ENCODE measurements around the gene SCARF2.
"Not testable (repeated sequence)": the region's sequence is repeated elsewhere in the genome, so short reads cannot be mapped to it uniquely, and the experiment has no call there.

The SCARF2 gene

GRCh38 chr22:20392983-20393704 lies 44.5 kb downstream of the SCARF2 start:
- DNase-seq (ENCODE audit: low read depth): no peak

DNA sequence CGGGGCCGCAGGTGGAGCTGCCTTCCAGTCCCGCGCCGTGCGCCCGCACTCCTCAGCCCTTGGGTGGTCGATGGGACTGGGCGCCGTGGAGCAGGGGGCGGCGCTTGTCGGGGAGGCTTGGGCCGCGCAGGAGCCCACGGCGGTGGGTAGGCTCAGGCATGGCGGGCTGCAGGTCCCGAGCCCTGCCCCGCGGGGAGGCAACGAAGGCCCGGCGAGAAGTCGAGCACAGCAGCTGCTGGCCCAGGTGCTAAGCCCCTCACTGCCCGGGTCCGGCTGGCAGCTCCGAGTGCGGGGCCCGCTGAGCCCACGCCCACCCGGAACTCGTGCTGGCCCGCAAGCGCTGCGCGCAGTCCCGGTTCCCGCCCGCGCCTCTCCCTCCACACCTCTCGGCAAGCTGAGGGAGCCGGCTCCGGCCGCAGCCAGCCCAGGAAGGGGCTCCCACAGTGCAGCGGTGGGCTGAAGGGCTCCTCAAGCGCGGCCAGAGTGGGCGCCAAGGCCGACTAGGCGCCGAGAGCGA lies 45.2 kb downstream of the SCARF2 start:
- DNase-seq (ENCODE audit: low read depth): not testable (repeated sequence)

DNA sequence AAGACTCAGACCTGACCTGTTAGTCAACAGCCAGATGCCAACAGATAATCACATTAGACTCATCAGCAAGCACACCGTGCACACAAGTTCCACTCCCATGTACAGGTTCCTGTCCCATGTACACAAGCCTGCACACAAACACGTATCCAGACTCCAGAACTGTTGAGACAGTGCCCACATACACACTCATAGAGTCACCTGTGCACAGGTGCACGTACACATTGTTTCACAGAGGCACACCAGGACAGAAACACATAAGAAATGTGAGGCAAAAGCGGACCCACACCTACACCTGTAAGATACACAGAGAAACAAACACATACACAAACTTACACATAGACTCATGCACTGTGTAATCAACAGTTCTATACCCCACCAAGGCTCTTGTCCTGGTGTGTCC lies 46.4 kb downstream of the SCARF2 start:
- DNase-seq (ENCODE audit: low read depth): no peak

- no peak for DNase-seq (ENCODE audit: low read depth)
Observed at GRCh38 chr22:20390394-20390907, 47.2 kb downstream of the SCARF2 start.

GRCh38 chr22:20389288-20389687 lies 48.3 kb downstream of the SCARF2 start:
- DNase-seq (ENCODE audit: low read depth): no peak

- no peak for DNase-seq (ENCODE audit: low read depth)
Observed at GRCh38 chr22:20388200-20388599, 49.4 kb downstream of the SCARF2 start.

- DNase-seq (ENCODE audit: low read depth): no peak
Observed at GRCh38 chr22:20386972-20387371, 50.7 kb downstream of the SCARF2 start.

DNA sequence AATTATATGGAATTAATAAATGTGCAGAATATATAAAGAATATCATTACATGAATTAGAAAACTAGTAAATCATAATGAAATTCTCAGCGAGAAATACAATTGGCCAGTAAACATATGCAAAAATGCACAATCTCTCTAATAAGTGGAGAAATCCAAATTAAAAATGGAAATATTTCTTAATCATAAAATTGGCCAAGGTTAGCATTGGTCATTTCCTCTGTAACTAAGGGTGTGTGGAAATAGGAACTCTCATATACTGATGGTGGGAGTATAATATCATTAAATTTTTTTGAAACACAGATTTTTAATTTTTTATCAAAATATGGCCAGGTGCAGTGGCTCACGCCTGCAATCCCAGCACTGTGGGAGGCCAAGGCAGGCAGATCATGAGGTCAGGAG lies 51.3 kb downstream of the SCARF2 start:
- no peak for DNase-seq (ENCODE audit: low read depth)

DNA sequence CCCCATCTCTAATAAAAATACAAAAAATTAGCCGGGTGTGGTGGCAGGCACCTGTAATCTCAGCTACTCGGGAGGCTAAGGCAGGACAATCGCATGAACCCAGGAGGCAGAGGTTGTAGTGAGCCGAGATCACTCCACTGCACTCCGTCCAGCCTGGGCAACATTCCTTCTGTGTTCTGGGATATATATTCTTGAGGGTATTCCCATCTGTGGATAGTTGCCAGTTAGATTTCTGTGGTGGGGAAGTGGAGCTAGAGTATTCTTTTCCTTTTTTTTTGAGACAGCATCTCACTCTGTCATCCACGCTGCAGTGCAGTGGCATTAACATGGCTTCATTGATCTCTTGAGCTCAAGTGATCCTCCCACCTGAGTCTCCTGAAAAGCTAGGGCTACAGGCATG lies 52.8 kb downstream of the SCARF2 start:
- no peak for DNase-seq (ENCODE audit: low read depth)

GRCh38 chr22:20384171-20384570 lies 53.5 kb downstream of the SCARF2 start:
- no peak for DNase-seq (ENCODE audit: low read depth)

DNA sequence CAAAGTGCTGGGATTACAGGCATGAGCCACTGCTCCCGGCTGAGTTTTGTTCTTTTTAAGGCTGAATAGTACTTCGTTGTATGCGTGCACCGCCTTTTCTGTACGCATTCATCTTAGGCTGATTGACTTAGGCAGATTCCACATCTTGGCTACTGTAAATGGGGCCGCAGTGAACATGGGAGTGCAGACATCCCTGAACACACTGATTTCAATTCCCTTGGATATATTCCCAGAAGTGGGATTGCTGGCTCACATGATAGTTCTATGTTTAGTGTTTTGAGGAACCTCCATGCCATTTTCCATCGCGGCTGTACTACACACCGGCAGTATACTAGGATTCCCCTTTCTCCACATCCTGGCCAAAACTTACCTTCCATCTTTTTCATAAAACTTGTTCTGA lies 54.1 kb downstream of the SCARF2 start:
- DNase-seq (ENCODE audit: low read depth): no peak

DNA sequence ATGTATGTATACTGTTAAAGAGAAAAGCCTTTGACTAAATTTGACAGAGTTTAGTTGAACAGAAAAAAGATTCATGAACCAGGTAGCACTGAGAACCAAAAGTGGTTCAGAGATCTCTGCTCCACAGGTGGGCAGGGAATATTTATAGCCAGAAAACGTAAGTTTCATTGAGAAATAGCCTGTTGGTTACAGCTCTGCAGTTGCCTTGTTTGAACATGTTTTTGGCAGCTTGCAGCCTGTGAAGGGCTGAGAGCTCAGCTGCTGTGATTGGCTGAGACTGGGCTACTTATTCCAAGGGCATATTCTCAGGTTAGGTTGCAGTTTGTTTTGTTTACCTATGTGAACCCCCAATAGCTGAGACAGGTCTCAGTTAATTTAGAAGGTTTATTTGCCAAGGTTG lies 57.1 kb downstream of the SCARF2 start:
- no peak for DNase-seq (ENCODE audit: low read depth)

DNA sequence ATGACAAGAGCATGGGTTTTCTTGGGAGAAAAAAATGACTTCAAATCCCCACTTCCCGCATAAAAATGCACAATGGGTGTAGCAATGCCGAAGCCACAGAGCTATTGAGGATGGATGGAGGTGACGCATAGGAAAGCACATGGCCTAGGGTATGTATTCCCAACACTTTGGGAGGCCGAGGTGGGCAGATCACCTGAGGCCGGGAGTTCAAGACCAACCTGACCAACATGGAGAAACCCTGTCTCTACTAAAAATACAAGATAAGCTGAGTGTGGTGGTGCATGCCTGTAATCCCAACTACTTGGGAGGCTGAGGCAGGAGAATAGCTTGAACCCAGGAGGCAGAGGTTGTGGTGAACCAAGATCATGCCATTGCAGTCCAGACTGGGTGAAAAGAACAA lies 58.9 kb downstream of the SCARF2 start:
- DNase-seq (ENCODE audit: low read depth): not testable (repeated sequence)

- DNase-seq (ENCODE audit: low read depth): no peak
Observed at GRCh38 chr22:20378110-20378509, 59.5 kb downstream of the SCARF2 start.

- DNase-seq (ENCODE audit: low read depth): not testable (repeated sequence)
Observed at GRCh38 chr22:20376983-20377382, 60.6 kb downstream of the SCARF2 start.

DNA sequence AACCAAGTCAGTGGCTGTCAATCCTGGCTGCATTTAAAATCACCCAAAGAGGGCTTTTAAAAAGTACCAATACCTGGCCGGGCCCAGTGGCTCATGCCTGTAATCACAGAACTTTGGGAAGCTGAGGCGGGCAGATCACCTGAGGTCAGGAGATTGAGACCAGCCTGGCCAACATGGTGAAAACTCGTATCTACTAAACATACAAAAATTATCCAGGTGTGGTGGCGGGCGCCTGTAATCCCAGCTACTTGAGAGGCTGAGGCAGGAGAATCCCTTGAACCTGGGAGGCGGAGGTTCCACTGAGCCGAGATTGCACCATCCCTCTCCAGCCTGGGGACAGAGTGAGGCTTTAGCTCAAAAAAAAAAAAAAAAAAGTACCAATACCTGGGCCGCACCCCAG lies 61.3 kb downstream of the SCARF2 start:
- DNase-seq (ENCODE audit: low read depth): not testable (repeated sequence)
